GM12878 (cell line): ENCODE measurements around the gene WNT3A. TPM values are rescaled to one million over a fixed set of nuclear protein-coding genes. Genes with fewer than 3 reads are reported as not detected.

ENCODE experiments used
- ATAC-seq: fragments of 200-7000 bp; cut with Tn5 transposase; 3 replicates; pipeline ENCODE4 v1.9.1; 2020; ENCODE audit warnings: mild to moderate bottlenecking, moderate library complexity
- BruUV-seq: library from RNA; stranded (reverse); fragments of 400-500 nt; replicated peaks from 2 replicates; lab custom pipeline; 2021; lab: Mats Ljungman, UMichigan
- CTCF ChIA-PET: fragments of 300-600 bp; sonication (Branson Sonifier 250); formaldehyde crosslinking; extraction: SDS; loops from one replicate; lab custom pipeline; 2021; ENCODE audit warnings: inconsistent platforms; lab: Yijun Ruan, JAX
- POLR2A ChIA-PET: fragments of 350-600 bp; formaldehyde crosslinking; extraction: SDS; loops from one replicate; lab custom pipeline; 2021; ENCODE audit warnings: inconsistent platforms; lab: Charles Lee
- RAD21 ChIA-PET: fragments of 300-600 bp; sonication (Branson Sonifier 250); formaldehyde crosslinking; loops from one replicate; lab custom pipeline; 2023; ENCODE audit warnings: antibody characterized with exemption; ENCODE audit not compliant: unreplicated experiment; lab: Charles Lee
- SMC1A ChIA-PET: fragments of 300-600 bp; sonication (Branson Sonifier 250); formaldehyde crosslinking; loops from one replicate; lab custom pipeline; 2023; ENCODE audit not compliant: unreplicated experiment, uncharacterized antibody; lab: Charles Lee
- DNase-seq: peaks from one replicate; pipeline ENCODE4 v3.0.0-alpha.2; 2011; ENCODE audit warnings: low read depth, low spot score
- FAIRE-seq: peaks from 3 replicates; lab custom pipeline; 2011; peaks lifted over from hg19 to GRCh38; lab: Jason Lieb, UNC
- H2AFZ ChIP-seq: 2 replicates; pipeline ENCODE4 v1.6.0; 2011; ENCODE audit warnings: low read depth, low read length, control low read depth; ENCODE audit not compliant: control insufficient read depth
- H3K27ac ChIP-seq: 2 replicates; pipeline ENCODE4 v1.5.1; 2011; ENCODE audit warnings: control low read depth; ENCODE audit not compliant: control insufficient read depth, insufficient read depth
- H3K27me3 ChIP-seq, 2 experiments: replicated peaks in 1 of 2; 2 replicates each; pipeline versions ENCODE4 v1.6.0 to v1.6.1; 2011; ENCODE audit warnings: low read length in 1 of 2; ENCODE audit not compliant: control insufficient read depth in 2 of 2, insufficient read depth in 2 of 2
- H3K36me3 ChIP-seq, 2 experiments: 2 replicates each; pipeline ENCODE4 v1.5.1; 2011; ENCODE audit warnings: low read length in 1 of 2; ENCODE audit not compliant: control insufficient read depth in 2 of 2, insufficient read depth in 2 of 2
- H3K4me1 ChIP-seq: 2 replicates; pipeline ENCODE4 v1.6.1; 2011; ENCODE audit warnings: mild to moderate bottlenecking, low read length, moderate library complexity, mixed read lengths; ENCODE audit not compliant: control insufficient read depth, insufficient read depth
- H3K4me2 ChIP-seq: 2 replicates; pipeline ENCODE4 v1.6.0; 2011; ENCODE audit warnings: control low read depth; ENCODE audit not compliant: control insufficient read depth, insufficient read depth
- H3K4me3 ChIP-seq: fragments of 200-600 bp; sonication (generic); 2 replicates; pipeline ENCODE4 v1.5.1; 2016
- H3K79me2 ChIP-seq: 2 replicates; pipeline ENCODE4 v1.6.0; 2011; ENCODE audit warnings: low read length; ENCODE audit not compliant: control insufficient read depth, insufficient read depth
- H3K9ac ChIP-seq: 2 replicates; pipeline ENCODE4 v1.8.0; 2011; ENCODE audit warnings: low read length, control low read depth, mixed read lengths; ENCODE audit not compliant: control insufficient read depth, insufficient read depth
- H3K9me3 ChIP-seq: replicated peaks from 3 replicates; pipeline ENCODE4 v1.5.1; 2011; ENCODE audit warnings: mild to moderate bottlenecking, low read length; ENCODE audit not compliant: control insufficient read depth, insufficient read depth
- H4K20me1 ChIP-seq: 2 replicates; pipeline ENCODE4 v1.6.0; 2011; ENCODE audit not compliant: control insufficient read depth, insufficient read depth
- CREB1 ChIP-seq: IDR thresholded peaks from 2 replicates; pipeline ENCODE4 v1.6.1; 2012; ENCODE audit warnings: low read depth, mild to moderate bottlenecking, inconsistent platforms
- E2F8 ChIP-seq: fragments of 450-650 bp; IDR thresholded peaks from 2 replicates; pipeline ENCODE4 v1.6.1; 2018; ENCODE audit warnings: mild to moderate bottlenecking, low read depth, moderate library complexity; ENCODE audit not compliant: partially characterized antibody
- FOS ChIP-seq: IDR thresholded peaks from 3 replicates; pipeline ENCODE4 v1.6.1; 2011; ENCODE audit warnings: borderline replicate concordance; ENCODE audit not compliant: insufficient read length; ENCODE audit errors: extremely low read depth
- FOXK2 ChIP-seq: fragments of 450-650 bp; IDR thresholded peaks from 2 replicates; pipeline ENCODE4 v1.6.1; 2017; ENCODE audit warnings: mild to moderate bottlenecking, moderate library complexity
- IKZF2 ChIP-seq, 2 experiments: fragments of 450-650 bp; IDR thresholded peaks; 2 replicates each; pipeline ENCODE4 v1.6.1; 2017; ENCODE audit warnings: mild to moderate bottlenecking in 2 of 2, moderate library complexity in 2 of 2
- KAT2A ChIP-seq: conservative IDR thresholded peaks from 2 replicates; pipeline ENCODE4 v1.6.1; 2011; ENCODE audit warnings: low read depth, low read length; ENCODE audit not compliant: control insufficient read depth
- KLF5 ChIP-seq: fragments of 450-650 bp; IDR thresholded peaks from 2 replicates; pipeline ENCODE4 v1.6.1; 2014; ENCODE audit warnings: mild to moderate bottlenecking; ENCODE audit not compliant: partially characterized antibody
- MTA3 ChIP-seq: IDR thresholded peaks from 2 replicates; pipeline ENCODE4 v1.6.1; 2012; ENCODE audit warnings: low read length, inconsistent platforms, borderline replicate concordance
- PML ChIP-seq: IDR thresholded peaks from 2 replicates; pipeline ENCODE4 v1.6.1; 2012; ENCODE audit warnings: low read length, inconsistent platforms
- SKIL ChIP-seq: fragments of 450-650 bp; IDR thresholded peaks from 2 replicates; pipeline ENCODE4 v1.6.1; 2017; ENCODE audit warnings: mild to moderate bottlenecking, low read depth, inconsistent platforms; ENCODE audit not compliant: poor library complexity, severe bottlenecking
- SMC3 ChIP-seq: IDR thresholded peaks from 2 replicates; pipeline ENCODE4 v1.6.1; 2011; ENCODE audit warnings: low read length, improper control_type of control experiment, borderline replicate concordance
- ZNF217 ChIP-seq: fragments of 450-650 bp; IDR thresholded peaks from 2 replicates; pipeline ENCODE4 v1.6.1; 2017; ENCODE audit warnings: antibody characterized with exemption, mild to moderate bottlenecking
- ZNF274 ChIP-seq: IDR thresholded peaks from one replicate; pipeline ENCODE4 v1.8.0; 2011; ENCODE audit not compliant: insufficient read length, insufficient read depth
- WGBS: methylation state at CpG from one replicate; pipeline ENCODE4 v1.1.6; 2016; ENCODE audit warnings: low lambda C conversion rate; ENCODE audit not compliant: insufficient replicate concordance, insufficient coverage; ENCODE audit errors: missing lambda C conversion rate; 5-methylcytosine and 5-hydroxymethylcytosine counted together
- in situ Hi-C: fragments of 300-500 bp; cut with MboI; formaldehyde crosslinking; loops from 9 replicates; pipeline ENCODE4 v1.14.3; 2018; ENCODE audit warnings: mixed read lengths
- intact Hi-C: fragments of 100-400 bp; cut with micrococcal nuclease; formaldehyde crosslinking; loops from one replicate; pipeline ENCODE4 v1.14.2; 2022; ENCODE audit not compliant: unreplicated experiment
- polyA plus RNA-seq, 11 experiments: library from polyadenylated mRNA; depleted of rRNA in 4 of 11; unstranded in 6 of 11; stranded (reverse) in 5 of 11; fragments of >200 nt; fragmentation: Nextera tagmentation in 4 of 11; fragmentation: Illumina TruSeq in 1 of 11; extraction: Ambion mirVana in 4 of 11; extraction: Trizol in 1 of 11; gene quantifications; 1 replicate in 1 of 11; 2 replicates in 10 of 11; pipeline versions ENCODE4 v1.2.1 to v1.2.3, GENCODE V29; 2011 to 2016; ENCODE audit warnings: inconsistent platforms in 2 of 11, missing spikeins in 2 of 11, low read depth in 1 of 11
- total RNA-seq, 4 experiments: library from RNA; depleted of rRNA in 3 of 4; stranded (reverse); fragments of >200 nt in 3 of 4; fragmentation: Illumina TruSeq in 1 of 4; extraction: Trizol in 1 of 4; gene quantifications; 2 replicates each; pipeline versions ENCODE4 v1.2.1 to v1.2.3, GENCODE V29; 2013 to 2021

WNT3A gene
- total and polyA plus RNA-seq, 10 of the 15 experiments (the other 5 are each of a cell fraction or from before 2014, with no cell fraction given) = 0.16 TPM; not detected in 9

- in situ Hi-C loops = no loop called here
- no TSS peak for BruUV-seq
- no peaks in the 10 kb centered on the region for H3K4me1 ChIP-seq
- 9% methylated on average over 2 of the region's 2 CpGs for WGBS
- ATAC-seq (no peak), DNase-seq (no peak)
- no peaks in the 10 kb centered on the region for H4K20me1 ChIP-seq
- ChIA-PET RAD21 (no interaction called here), POLR2A (no interaction called here)
- no peaks in the 10 kb centered on the region for H3K36me3 ChIP-seq
- H3K27ac ChIP-seq = no peak overlapping the region
- intact Hi-C loops = no loop called here
- no peak overlapping the region for H3K9ac ChIP-seq
- H3K4me3 ChIP-seq = no peak overlapping the region
- no peaks in the 10 kb centered on the region for H3K9me3 ChIP-seq
- TF ChIP-seq SKIL = no peak
- no peak for TF ChIP-seq KLF5
- TF ChIP-seq E2F8 = no peak
- no peak for TF ChIP-seq SMC3
- no peak for TF ChIP-seq ZNF217
- no peak for TF ChIP-seq FOXK2
- no peak for TF ChIP-seq ZNF274
- TF ChIP-seq CREB1 = no peak
- no peak for TF ChIP-seq FOS
- no peak for TF ChIP-seq KAT2A
- no peak for TF ChIP-seq PML
- TF ChIP-seq IKZF2 (IDR thresholded peaks at IDR 0.05) = no peak
- no peak for TF ChIP-seq MTA3
- TF ChIP-seq, all 136 proteins: peak for 0
- SMC1A ChIA-PET = no interaction called here
- Histone ChIP-seq H3K27me3 (no peaks in the 10 kb centered on the region), H3K4me2 (no peak overlapping the region), H3K79me2 (no peaks in the 10 kb centered on the region), H2AFZ (no peak overlapping the region)
- FAIRE-seq = no peak
- CTCF ChIA-PET = no interaction called here
Measured at GRCh38 chr1:228016181-228016510, 9.3 kb downstream of the WNT3A start.
